Esophagus mucosa (tissue), 1 donor: Measurements from ENCODE around the gene BATF2. TPM values are rescaled to one million over a fixed set of nuclear protein-coding genes. Genes with fewer than 3 reads are reported as not detected.
"Not testable (repeated sequence)": the region's sequence is repeated elsewhere in the genome, so short reads cannot be mapped to it uniquely, and the experiment has no call there.

Experiments
- ATAC-seq: fragments of 200-7000 bp; cut with Tn5 transposase; one replicate; pipeline ENCODE4 v1.9.1; 2020
- total RNA-seq: library from RNA; stranded (reverse); gene quantifications from one replicate; pipeline ENCODE4 v1.2.4, GENCODE V29; 2023
- donor health status: DM: yes; HTN: yes; CAD: no.

The BATF2 gene, protein sequence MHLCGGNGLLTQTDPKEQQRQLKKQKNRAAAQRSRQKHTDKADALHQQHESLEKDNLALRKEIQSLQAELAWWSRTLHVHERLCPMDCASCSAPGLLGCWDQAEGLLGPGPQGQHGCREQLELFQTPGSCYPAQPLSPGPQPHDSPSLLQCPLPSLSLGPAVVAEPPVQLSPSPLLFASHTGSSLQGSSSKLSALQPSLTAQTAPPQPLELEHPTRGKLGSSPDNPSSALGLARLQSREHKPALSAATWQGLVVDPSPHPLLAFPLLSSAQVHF
- total RNA-seq, result not detected

GRCh38 chr11:64996710-64997380 lies at the start of gene BATF2:
Gene BATF2 (minus strand): TSS chr11:64996971. CDS start chr11:64996914, 57 bp downstream.
- ATAC-seq, result peak; percentile 57

DNA sequence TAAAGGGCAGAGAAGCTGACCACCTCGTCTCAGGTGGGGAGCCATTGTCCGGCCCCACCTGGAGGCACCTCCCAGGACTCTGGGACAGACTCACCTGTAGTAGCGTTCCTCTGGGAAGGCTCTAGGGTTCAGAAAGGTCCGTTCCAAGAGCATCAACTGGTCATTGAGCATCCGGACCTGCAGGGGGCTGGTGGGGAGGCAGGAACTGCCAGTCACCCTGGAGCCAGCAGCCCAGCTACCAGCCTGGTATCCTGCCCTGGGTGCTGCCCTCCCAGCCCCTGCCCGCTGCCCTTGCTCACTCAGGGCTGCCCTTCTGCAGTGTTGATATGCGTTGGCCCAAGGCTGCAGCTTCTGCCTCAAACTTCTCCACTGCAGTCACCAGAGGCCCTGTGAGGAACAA lies 49.0 kb upstream of the BATF2 start:
- ATAC-seq, result no peak

DNA sequence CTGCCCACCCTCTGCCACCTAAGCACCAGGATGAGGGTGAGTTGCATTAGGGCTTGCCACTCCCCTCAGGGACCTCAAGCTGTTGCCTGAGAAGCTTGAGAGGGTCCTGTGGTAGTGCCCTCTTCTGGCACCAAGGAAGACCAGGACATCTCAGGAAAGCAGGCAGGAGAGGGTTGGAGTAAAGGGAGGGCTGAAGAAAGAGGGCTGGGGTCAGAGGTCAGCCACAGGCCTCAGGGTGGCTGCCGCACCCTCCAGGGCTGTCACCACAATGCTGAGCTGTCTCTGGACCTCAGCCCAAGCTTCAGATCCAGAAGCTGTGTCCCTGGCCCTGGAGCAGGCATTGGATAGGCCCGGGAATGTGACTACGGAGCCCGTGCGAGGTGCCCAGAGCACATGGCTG lies 48.3 kb upstream of the BATF2 start:
- ATAC-seq, result no peak

- no peak for ATAC-seq
These were observed 47.2 kb upstream of the BATF2 start for GRCh38 chr11:65043881-65044501.

DNA sequence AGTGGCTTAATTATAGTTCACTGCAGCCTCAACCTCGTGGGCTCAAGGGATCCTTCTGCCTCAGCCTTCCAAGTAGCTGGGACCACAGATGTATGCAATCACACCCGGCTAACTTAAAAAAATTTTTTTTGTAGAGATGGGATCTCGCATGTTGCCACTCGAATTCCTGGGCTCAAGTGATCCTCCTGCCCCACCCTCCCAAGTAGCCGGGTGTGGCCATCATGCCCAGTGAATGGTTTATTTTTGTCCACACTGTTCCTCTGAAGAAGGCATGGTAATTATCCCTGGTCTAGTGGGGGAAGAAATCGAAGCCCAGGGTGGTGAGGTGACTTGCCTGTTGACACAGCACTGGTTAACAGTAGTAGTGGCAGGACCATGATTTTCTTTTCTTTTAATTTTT lies 46.1 kb upstream of the BATF2 start:
- ATAC-seq, result no peak

- ATAC-seq, result peak; percentile 90
These were observed 44.3 kb upstream of the BATF2 start, which contains the start of gene SAC3D1 for GRCh38 chr11:65040847-65041622. Gene SAC3D1 (plus strand): TSS chr11:65041210. CDS start chr11:65041293, 83 bp downstream.

GRCh38 chr11:65040520-65040846 lies 43.7 kb upstream of the BATF2 start:
- ATAC-seq, result no peak

- no peak for ATAC-seq
These were observed 40.2 kb upstream of the BATF2 start for GRCh38 chr11:65036931-65037330.

- no peak for ATAC-seq
These were observed 38.8 kb upstream of the BATF2 start for GRCh38 chr11:65035579-65035978.

DNA sequence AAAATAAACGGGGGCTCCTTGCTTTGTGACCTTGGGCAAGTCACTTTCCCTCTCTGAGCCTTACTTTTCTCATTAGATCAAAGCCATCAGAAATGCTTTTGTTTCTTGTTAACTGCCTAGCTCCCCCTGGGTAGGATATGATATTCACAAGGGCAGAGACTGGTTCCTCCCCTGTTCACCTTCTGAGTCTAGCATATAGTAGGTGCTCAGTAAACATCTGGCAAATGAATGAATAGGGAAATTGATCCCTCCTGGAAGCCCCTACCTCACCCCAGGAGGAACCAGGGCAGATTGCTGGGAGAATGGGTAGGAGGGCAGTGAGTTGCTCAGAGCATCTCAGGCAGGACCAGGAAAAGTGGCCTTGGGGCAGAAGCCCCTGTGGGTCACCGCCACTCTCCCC lies 37.7 kb upstream of the BATF2 start:
- ATAC-seq, result no peak

GRCh38 chr11:65032216-65032615 lies 35.4 kb upstream of the BATF2 start:
- ATAC-seq, result no peak

- peak; percentile 94 for ATAC-seq
These were observed 30.7 kb upstream of the BATF2 start, which contains the start of gene SNX15 for GRCh38 chr11:65027213-65028067. Gene SNX15 (plus strand): TSS chr11:65027439. CDS start chr11:65027538, 99 bp downstream.

DNA sequence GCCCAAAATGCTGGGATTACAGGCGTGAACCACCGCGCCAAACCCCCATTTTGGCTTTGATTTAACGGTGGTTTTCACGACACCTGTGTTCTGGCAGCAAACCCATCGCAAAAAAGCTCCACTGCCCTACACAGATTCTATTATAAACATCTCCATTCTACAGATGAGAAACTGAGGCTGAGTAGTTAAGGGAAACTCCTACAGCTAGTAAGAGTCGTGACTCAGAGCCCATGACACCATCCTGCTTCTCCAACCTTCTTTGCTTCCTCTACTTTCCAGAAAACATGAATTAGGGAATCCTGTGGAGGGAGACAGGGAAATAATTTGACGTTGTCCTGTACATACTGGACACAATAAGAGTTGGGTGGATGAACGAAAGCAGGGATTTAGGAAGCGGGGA lies 30.0 kb upstream of the BATF2 start:
- peak; percentile 2 for ATAC-seq

DNA sequence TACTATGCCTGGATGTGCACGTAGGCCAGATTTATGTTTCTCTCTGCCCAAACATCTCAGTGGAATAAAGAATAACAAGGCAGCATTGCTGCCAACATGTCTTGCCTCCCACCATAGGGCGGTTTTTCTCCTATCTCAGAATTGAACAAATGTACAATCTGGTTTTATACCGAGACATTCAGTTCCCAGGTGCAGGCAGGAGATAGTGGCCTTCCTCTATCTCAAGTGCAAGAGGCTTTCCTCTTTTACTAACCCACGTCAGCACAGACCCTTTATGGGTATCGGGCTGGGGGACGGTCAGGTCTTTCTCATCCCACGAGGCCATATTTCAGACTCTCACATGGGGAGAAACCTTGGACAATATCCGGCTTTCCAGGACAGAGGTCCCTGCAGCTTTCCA lies 26.7 kb upstream of the BATF2 start:
- ATAC-seq, result not testable (repeated sequence)

DNA sequence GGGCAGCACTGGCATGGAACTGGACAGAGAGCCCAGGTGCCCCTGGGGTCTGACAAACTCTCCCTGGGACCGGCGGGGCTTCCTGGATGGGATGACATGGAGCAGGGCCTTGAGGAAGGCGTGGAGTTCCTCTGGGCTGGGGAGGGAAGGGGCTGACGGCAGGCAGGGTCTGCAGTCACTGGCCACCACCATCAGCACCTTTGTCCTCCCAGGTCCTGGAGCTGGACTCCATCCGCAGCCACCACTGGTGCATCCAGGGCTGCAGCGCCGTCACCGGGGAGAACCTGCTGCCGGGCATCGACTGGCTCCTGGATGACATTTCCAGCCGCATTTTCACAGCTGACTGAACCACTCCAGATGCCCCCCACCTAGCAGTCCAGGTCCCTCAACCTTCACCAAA lies 24.7 kb upstream of the BATF2 start:
- ATAC-seq, result no peak

DNA sequence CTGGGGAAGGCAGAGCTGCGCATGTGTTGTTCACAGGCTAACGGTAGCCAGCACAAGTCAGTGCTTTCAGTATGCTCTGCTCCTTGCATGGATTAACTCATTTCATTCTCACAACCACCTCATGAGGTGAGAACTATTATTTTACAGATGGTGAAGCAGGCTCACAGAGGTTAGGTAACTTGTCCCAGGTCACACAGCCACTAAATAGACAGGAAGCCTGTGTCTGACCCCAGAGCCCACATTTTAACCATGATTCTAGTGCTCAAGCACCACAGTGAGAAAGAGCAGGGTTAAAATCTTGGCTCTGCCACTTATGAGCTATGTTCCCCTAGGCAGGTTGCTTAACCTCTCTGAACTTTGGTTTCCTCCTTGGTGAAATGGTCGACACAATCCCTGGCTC lies 24.2 kb upstream of the BATF2 start:
- no peak for ATAC-seq

GRCh38 chr11:65019824-65020223 lies 23.1 kb upstream of the BATF2 start:
- no peak for ATAC-seq

DNA sequence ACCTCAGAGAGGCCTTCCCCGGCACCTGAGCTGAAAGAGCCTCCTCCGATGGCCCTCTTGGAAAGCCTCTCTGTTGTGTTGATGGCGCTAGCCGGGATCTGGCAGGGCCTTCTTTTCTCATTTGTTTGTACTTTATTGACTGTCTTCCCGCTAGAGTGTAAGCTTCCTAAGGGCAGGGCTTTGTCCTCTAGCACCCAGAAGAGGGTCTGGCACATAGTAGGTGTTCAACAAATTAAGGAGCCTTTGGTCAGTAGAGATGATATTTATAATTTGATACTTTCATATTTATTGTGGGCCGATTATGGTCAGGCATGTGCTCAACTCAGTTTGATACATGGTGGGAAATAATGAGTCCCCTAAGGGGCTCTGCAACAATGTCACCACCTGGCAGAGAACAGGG lies 21.2 kb upstream of the BATF2 start:
- ATAC-seq, result no peak

DNA sequence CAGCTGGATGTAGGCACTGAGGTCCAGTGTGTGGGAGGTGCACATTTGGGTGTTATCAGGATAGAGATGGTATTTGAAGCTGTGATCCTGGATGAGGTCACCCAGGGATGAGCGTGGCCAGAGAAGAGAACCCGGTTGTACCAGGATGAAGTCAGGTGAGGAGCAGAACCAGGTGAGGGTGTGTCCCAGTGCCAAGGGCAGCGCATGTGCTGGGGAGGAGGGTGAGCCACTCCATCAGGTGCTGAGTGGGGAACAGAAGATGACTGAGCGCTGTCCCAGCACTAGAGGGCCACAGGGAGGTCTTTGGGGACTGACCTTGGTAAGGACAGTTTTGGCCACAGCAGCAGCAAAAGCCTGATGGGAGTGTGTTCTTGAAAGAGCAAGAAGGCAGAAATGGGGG lies 19.9 kb upstream of the BATF2 start:
- ATAC-seq, result peak; percentile 54

DNA sequence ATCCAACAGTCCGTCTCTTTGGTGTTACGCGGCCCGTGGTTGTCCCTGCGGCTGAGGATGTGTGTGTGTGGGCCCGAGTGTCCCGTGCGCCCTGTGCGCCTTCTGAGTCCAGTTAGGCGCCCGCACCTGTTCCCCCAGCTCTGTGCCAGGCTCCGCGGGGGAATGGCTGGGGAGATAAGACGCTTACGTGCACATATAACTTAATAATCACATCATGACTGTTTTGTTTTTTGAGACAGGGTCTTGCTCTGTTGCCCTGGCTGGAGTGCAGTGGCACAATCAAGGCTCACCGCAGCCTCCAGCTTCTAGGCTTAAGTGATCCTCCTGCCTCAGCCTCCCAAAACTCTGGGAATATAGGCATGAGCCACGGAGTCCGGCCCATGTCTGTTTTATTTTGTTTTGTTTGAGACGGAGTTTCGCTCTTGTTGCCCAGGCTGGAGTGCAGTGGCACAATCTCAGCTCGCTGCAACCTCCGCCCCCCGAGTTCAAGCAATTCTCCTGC lies 18.0 kb upstream of the BATF2 start:
- peak; percentile 6 for ATAC-seq

- peak; percentile 83 for ATAC-seq
These were observed 17.3 kb upstream of the BATF2 start, which contains the start of gene ARL2 for GRCh38 chr11:65013888-65014725. Gene ARL2 (plus strand): TSS chr11:65014160. CDS start chr11:65014208, 48 bp downstream.
